Tibial artery (tissue), 4 donors: Measurements from ENCODE around the gene SUPT6H.
"Not testable (repeated sequence)": the region's sequence is repeated elsewhere in the genome, so short reads cannot be mapped to it uniquely, and the experiment has no call there.

Experiments
- DNase-seq, 2 donors: peaks; one replicate each; pipeline ENCODE4 v3.0.0-alpha.2; 2019
- H3K27ac ChIP-seq, 2 donors: fragments of 200-600 bp; sonication (generic) in 1 of 2; 1 replicate in 1 of 2; 2 replicates in 1 of 2; pipeline ENCODE4 v1.5.1; 2018 to 2019; ENCODE audit warnings: mild to moderate bottlenecking in 1 of 2
- H3K27me3 ChIP-seq, 2 donors: fragments of 200-600 bp; sonication (generic) in 1 of 2; one replicate each; pipeline versions ENCODE4 v1.5.1 to v1.6.0; 2016 to 2019
- H3K36me3 ChIP-seq, 3 donors: fragments of 200-600 bp; sonication (generic) in 2 of 3; one replicate each; pipeline ENCODE4 v1.5.1; 2016 to 2019; ENCODE audit warnings: mild to moderate bottlenecking in 2 of 3
- H3K4me1 ChIP-seq, 4 donors: fragments of 200-600 bp; sonication (generic) in 2 of 4; 1 replicate in 3 of 4; 2 replicates in 1 of 4; pipeline ENCODE4 v1.5.1; 2016 to 2019
- H3K4me3 ChIP-seq, 2 donors: fragments of 200-600 bp; sonication (generic) in 1 of 2; 1 replicate in 1 of 2; 2 replicates in 1 of 2; pipeline ENCODE4 v1.5.1; 2018 to 2019; ENCODE audit warnings: mild to moderate bottlenecking in 2 of 2
- H3K9me3 ChIP-seq, 3 donors: fragments of 200-600 bp; sonication (generic) in 1 of 3; one replicate each; pipeline ENCODE4 v1.5.1; 2016 to 2019
- intact Hi-C: fragments of 100-400 bp; cut with DNase I; formaldehyde crosslinking; loops from one replicate; pipeline ENCODE4 v1.15.0; 2023; ENCODE audit warnings: low total_unique reads
- TF ChIP-seq, protein P1 (sequence below), 2 experiments: fragments of 200-600 bp in 1 of 2; fragments of 450-650 bp in 1 of 2; IDR thresholded peaks; one replicate each; pipeline ENCODE4 v1.5.1; 2017 to 2019; ENCODE audit warnings: antibody characterized with exemption in 2 of 2, mild to moderate bottlenecking in 1 of 2, moderate library complexity in 1 of 2

Gene SUPT6H

DNA sequence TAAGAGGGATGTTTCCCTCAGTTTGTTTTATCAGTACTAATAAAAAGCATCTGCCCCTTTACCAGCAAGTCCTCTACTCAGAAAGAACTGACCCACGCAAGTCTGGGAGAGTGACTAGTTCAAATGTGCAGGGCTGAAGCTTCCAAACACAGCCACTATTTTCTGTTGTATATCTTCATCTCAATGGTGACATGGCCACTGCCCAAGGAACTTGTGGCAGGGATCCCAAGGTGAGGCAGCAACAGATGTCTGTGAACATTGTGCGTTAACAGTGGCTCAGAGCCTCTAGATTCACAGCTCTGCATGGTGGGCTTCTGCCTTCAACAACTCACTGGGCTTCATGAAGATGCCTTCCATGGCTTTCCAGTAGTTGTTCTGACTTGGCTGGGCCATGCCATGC, 13.3 kb upstream of the SUPT6H start:
- Histone ChIP-seq H3K27ac (no peak overlapping the region), H3K36me3 (peaks cover 3 to 39% (median 21%) of the 10 kb centered on the region in 3 donors), H3K4me3 (no peak overlapping the region), H3K4me1 (peaks cover under 1 to 26% (median 11%) of the 10 kb centered on the region in 4 donors), H3K27me3 (no peaks in the 10 kb centered on the region), H3K9me3 (no peaks in the 10 kb centered on the region)
- DNase-seq = no peak
- intact Hi-C loops = no loop called here
- TF ChIP-seq, protein P1, sequence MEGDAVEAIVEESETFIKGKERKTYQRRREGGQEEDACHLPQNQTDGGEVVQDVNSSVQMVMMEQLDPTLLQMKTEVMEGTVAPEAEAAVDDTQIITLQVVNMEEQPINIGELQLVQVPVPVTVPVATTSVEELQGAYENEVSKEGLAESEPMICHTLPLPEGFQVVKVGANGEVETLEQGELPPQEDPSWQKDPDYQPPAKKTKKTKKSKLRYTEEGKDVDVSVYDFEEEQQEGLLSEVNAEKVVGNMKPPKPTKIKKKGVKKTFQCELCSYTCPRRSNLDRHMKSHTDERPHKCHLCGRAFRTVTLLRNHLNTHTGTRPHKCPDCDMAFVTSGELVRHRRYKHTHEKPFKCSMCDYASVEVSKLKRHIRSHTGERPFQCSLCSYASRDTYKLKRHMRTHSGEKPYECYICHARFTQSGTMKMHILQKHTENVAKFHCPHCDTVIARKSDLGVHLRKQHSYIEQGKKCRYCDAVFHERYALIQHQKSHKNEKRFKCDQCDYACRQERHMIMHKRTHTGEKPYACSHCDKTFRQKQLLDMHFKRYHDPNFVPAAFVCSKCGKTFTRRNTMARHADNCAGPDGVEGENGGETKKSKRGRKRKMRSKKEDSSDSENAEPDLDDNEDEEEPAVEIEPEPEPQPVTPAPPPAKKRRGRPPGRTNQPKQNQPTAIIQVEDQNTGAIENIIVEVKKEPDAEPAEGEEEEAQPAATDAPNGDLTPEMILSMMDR (IDR thresholded peaks at IDR 0.05) = no peak

DNA sequence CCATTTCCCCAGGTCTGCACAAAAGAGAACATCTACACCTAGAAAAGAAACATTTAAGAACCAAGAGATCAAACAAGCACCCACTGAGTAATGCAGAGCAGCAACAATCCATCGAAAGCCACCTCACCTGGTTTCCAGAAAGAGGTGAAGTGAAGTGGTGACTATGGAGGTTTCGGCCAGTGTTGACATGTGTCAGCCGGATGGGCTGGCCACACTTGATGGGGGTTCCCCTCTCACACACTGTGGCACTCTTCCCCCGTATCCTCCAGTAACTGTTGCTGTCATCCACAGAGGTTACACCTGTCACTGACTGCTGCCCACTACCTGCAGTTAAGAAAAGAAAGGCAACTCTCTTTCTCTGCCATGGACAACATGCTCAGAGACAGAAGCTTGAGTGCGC, 6.8 kb upstream of the SUPT6H start:
- Histone ChIP-seq H3K27me3 (no peaks in the 10 kb centered on the region), H3K4me3 (no peak overlapping the region), H3K36me3 (peaks cover 8 to 86% (median 43%) of the 10 kb centered on the region in 3 donors), H3K27ac (no peak overlapping the region), H3K9me3 (no peaks in the 10 kb centered on the region), H3K4me1 (peaks cover 0 to 4% (median 2%) of the 10 kb centered on the region in 4 donors)
- intact Hi-C loops = no loop called here
- TF ChIP-seq, protein P1 (IDR thresholded peaks at IDR 0.05) = no peak
- DNase-seq = no peak

DNA sequence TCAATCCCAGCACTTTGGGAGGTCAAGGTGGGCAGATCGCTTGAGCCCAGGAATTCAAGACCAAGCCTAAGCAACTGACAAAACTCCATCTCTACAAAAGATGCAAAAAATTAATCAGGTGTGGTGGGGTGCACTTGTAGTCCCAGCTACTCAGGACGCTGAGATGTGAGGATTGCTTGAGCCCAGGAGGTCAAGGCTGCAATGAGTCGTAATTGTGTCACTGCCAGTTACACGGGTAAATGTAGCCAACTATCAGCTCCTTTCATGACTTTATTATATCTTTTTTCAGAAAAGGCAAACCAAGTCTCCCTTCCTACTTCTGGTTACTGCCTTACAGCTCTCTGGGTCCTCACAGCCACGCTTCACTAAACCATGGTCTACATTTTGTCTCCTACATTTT, 4.2 kb upstream of the SUPT6H start:
- Histone ChIP-seq H3K27ac (no peak overlapping the region), H3K27me3 (no peaks in the 10 kb centered on the region), H3K9me3 (no peaks in the 10 kb centered on the region), H3K4me3 (no peak overlapping the region), H3K36me3 (peaks cover 8 to 65% (median 33%) of the 10 kb centered on the region in 3 donors), H3K4me1 (peaks cover 0 to 18% (median 12%) of the 10 kb centered on the region in 4 donors)
- intact Hi-C loops = no loop called here
- TF ChIP-seq, protein P1 (IDR thresholded peaks at IDR 0.05) = no peak
- DNase-seq = no peak

DNA sequence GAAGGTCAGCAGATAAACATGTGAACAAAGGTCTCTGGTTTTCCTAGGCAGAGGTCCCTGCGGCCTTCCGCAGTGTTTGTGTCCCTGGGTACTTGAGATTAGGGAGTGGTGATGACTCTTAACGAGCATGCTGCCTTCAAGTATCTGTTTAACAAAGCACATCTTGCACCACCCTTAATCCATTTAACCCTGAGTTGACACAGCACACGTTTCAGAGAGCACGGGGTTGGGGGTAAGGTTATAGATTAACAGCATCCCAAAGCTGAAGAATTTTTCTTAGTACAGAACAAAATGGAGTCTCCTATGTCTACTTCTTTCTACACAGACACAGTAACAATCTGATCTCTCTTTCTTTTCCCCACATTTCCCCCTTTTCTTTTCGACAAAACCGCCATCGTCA, 3.7 kb upstream of the SUPT6H start:
- Histone ChIP-seq H3K4me1 (peaks cover 0 to 23% (median 17%) of the 10 kb centered on the region in 4 donors), H3K36me3 (peaks cover 8 to 62% (median 33%) of the 10 kb centered on the region in 3 donors)
- DNase-seq, H3K27me3 ChIP-seq, H3K4me3 ChIP-seq, H3K27ac ChIP-seq, H3K9me3 ChIP-seq, intact Hi-C loops: not testable (repeated sequence)

DNA sequence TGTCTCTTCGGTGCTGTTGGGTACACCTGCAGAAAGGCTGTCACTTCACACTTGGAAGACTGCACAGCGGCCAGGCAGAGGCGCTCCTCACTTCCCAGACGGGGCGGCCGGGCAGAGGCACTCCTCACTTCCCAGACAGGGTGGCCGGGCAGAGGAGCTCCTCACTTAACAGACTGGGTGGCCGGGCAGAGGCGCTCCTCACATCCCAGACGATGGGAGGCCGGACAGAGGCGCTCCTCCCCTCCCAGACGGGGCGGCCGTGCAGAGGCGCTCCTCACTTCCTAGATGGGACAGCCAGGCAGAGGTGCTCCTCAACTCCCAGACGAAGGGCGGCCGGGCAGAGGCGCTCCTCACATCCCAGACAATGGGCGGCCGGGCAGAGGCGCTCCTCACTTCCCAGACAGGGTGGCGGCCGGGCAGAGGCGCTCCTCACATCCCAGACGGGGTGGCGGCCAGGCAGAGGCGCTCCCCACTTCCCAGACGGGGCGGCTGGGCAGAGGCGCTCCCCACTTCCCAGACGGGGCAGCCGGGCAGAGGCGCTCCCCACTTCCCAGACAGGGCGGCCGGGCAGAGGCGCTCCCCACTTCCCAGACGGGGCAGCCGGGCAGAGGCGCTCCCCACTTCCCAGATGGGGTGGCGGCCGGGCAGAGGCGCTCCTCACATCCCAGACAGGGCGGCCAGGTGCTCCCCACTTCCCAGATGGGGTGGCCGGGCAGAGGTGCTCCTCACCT, 3.1 kb upstream of the SUPT6H start:
- intact Hi-C loops, H3K27me3 ChIP-seq, H3K27ac ChIP-seq, DNase-seq, H3K4me3 ChIP-seq, H3K9me3 ChIP-seq: not testable (repeated sequence)
- Histone ChIP-seq H3K4me1 (peaks cover 0 to 29% (median 22%) of the 10 kb centered on the region in 4 donors), H3K36me3 (peaks cover 8 to 56% (median 33%) of the 10 kb centered on the region in 3 donors)

DNA sequence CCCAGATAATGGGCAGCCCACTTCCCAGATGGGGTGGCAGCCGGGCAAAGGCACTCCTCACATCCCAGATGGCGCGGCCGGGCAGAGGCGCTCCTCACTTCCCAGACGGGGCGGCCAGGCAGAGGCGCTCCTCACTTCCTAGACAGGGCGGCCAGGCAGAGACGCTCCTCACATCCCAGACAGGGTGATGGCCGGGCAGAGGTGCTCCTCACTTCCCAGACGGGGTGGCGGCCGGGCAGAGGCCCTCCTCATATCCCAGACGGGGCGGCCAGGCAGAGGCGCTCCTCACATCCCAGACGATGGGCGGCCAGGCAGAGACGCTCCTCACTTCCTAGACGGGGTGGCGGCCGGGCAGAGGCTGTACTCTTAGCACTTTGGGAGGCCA, 2.5 kb upstream of the SUPT6H start:
- H3K9me3 ChIP-seq, H3K27ac ChIP-seq, H3K27me3 ChIP-seq, intact Hi-C loops, DNase-seq, H3K4me3 ChIP-seq: not testable (repeated sequence)
- peaks cover 0 to 35% (median 25%) of the 10 kb centered on the region in 4 donors for H3K4me1 ChIP-seq
- H3K36me3 ChIP-seq = peaks cover 8 to 51% (median 31%) of the 10 kb centered on the region in 3 donors

DNA sequence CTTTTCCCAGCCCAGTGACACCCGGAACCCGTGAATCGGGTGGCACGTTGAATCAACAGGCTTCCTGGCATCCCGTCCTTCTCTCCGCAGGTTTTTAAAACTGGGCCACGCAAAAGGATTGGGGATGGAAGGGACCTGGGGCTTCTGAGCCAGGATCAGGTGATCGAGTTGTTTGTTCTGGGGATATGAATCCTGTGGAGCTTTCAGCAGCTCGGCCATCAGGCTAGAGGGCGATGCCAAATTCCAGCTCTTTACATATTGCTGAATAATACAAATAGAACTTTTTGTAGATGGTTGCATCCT, 473 bp downstream of the SUPT6H start:
- Histone ChIP-seq H3K4me3 (peak overlapping the region; percentile 79 to 84), H3K27me3 (no peaks in the 10 kb centered on the region), H3K27ac (peak overlapping the region; percentile 94 to 96), H3K4me1 (peaks cover 0 to 52% (median 28%) of the 10 kb centered on the region in 4 donors), H3K9me3 (no peaks in the 10 kb centered on the region), H3K36me3 (peaks cover 8 to 42% (median 17%) of the 10 kb centered on the region in 3 donors)
- TF ChIP-seq, protein P1 (IDR thresholded peaks at IDR 0.05) = no peak
- no peak for DNase-seq
- intact Hi-C loops = loop anchor here (5.0 kb wide), 1 partner anchor 40 kb away; no protein-coding TSS in a partner anchor
